Fibroblast of lung (primary cell): ENCODE data around the gene FUOM.

Source experiments
- EZH2 ChIP-seq: IDR thresholded peaks from 2 replicates; pipeline ENCODE4 v1.5.1; 2012; ENCODE audit warnings: low read length, control low read depth, mild to moderate bottlenecking; ENCODE audit errors: missing control alignments
- TF ChIP-seq, protein P1 (sequence below), 2 donors: IDR thresholded peaks in 1 of 2; conservative IDR thresholded peaks in 1 of 2; 1 replicate in 1 of 2; 2 replicates in 1 of 2; pipeline ENCODE4 v1.5.1; 2011 to 2012; ENCODE audit warnings: low read length in 2 of 2, control low read depth in 1 of 2, inconsistent platforms in 1 of 2, low read depth in 1 of 2, mild to moderate bottlenecking in 1 of 2

DNA sequence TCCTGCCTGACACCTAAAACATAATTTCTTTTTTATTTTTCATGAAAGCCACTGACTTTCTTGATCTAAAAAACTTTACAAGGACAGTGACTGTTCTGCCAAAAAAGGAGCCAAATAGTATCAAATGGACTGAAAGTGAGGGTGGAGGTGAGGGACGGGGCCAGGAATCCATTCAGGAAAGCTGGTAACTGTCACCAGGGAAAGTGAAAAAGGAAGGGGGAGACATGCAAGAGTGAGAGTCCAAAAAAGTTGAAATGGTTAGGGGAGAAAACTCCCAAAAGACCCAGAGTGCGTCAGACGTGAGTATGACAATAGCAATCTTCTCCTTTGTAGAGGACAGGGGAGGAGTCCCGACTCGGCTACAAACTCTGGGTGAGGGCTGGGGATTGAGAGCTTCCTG lies 13.6 kb downstream of the FUOM start:
- TF ChIP-seq, protein P1, sequence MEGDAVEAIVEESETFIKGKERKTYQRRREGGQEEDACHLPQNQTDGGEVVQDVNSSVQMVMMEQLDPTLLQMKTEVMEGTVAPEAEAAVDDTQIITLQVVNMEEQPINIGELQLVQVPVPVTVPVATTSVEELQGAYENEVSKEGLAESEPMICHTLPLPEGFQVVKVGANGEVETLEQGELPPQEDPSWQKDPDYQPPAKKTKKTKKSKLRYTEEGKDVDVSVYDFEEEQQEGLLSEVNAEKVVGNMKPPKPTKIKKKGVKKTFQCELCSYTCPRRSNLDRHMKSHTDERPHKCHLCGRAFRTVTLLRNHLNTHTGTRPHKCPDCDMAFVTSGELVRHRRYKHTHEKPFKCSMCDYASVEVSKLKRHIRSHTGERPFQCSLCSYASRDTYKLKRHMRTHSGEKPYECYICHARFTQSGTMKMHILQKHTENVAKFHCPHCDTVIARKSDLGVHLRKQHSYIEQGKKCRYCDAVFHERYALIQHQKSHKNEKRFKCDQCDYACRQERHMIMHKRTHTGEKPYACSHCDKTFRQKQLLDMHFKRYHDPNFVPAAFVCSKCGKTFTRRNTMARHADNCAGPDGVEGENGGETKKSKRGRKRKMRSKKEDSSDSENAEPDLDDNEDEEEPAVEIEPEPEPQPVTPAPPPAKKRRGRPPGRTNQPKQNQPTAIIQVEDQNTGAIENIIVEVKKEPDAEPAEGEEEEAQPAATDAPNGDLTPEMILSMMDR (conservative IDR thresholded peaks at IDR 0.05 in 1 of 2, IDR thresholded peaks at IDR 0.05 in 1 of 2; ENCODE audit: low read depth in 1 of 2, low read length in 2 of 2), result no peak
- TF ChIP-seq EZH2, result no peak
